GM21515 (cell line): ENCODE measurements around the gene PDS5B.
"Not testable (repeated sequence)": the region's sequence is repeated elsewhere in the genome, so short reads cannot be mapped to it uniquely, and the experiment has no call there.

Experiments used
- ATAC-seq: cut with Tn5 transposase; IDR thresholded peaks from one replicate; pipeline ENCODE4 v1.9.1; 2021; ENCODE audit not compliant: unreplicated experiment

Gene PDS5B, protein sequence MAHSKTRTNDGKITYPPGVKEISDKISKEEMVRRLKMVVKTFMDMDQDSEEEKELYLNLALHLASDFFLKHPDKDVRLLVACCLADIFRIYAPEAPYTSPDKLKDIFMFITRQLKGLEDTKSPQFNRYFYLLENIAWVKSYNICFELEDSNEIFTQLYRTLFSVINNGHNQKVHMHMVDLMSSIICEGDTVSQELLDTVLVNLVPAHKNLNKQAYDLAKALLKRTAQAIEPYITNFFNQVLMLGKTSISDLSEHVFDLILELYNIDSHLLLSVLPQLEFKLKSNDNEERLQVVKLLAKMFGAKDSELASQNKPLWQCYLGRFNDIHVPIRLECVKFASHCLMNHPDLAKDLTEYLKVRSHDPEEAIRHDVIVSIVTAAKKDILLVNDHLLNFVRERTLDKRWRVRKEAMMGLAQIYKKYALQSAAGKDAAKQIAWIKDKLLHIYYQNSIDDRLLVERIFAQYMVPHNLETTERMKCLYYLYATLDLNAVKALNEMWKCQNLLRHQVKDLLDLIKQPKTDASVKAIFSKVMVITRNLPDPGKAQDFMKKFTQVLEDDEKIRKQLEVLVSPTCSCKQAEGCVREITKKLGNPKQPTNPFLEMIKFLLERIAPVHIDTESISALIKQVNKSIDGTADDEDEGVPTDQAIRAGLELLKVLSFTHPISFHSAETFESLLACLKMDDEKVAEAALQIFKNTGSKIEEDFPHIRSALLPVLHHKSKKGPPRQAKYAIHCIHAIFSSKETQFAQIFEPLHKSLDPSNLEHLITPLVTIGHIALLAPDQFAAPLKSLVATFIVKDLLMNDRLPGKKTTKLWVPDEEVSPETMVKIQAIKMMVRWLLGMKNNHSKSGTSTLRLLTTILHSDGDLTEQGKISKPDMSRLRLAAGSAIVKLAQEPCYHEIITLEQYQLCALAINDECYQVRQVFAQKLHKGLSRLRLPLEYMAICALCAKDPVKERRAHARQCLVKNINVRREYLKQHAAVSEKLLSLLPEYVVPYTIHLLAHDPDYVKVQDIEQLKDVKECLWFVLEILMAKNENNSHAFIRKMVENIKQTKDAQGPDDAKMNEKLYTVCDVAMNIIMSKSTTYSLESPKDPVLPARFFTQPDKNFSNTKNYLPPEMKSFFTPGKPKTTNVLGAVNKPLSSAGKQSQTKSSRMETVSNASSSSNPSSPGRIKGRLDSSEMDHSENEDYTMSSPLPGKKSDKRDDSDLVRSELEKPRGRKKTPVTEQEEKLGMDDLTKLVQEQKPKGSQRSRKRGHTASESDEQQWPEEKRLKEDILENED (N-terminal part only)

GRCh38 chr13:32586080-32586900, at the start of gene PDS5B:
TSS of gene PDS5B (plus strand) at chr13:32586452. CDS start at chr13:32648773, 62,321 bp downstream.
- peak; percentile 86 for ATAC-seq

- no peak for ATAC-seq
Measured at GRCh38 chr13:32537580-32538142, 48.6 kb upstream of the PDS5B start.

GRCh38 chr13:32538143-32538620, 48.1 kb upstream of the PDS5B start:
- peak; percentile 71 for ATAC-seq

DNA sequence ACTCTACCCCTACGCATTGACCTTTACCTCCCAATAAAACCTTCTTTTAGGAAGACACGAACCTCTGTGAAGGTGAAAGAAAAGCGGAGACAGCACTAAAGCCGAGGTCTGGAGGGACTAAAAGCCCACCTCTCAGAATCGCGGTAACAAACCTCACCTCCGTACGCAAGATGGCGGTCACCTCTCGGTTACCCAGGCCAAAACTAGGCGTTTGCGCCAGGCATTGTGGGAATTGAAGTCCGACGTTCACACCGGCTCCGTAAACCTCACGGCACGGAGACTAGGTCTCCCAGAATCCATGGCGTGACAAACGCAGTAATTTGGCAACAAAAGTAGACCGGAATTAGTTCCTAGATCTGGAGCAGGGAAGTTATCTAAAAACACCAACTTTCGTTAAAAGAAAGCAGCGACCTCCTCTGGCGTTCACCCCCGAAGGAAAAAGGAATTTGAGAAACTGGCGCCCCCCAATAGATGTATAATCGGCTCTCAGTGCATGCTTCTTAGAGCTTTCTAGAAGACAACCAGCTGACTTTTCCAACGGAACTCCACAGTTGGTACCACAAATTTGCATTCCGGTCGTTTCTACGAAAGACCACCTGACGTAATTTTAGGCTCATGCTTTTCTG, 47.5 kb upstream of the PDS5B start, which contains the start of gene N4BP2L2:
Gene N4BP2L2 (minus strand): TSS at position 175 of the 626 bp plus-strand sequence. CDS start 1,768 bp downstream, outside the sequence.
- peak; percentile 95 for ATAC-seq

GRCh38 chr13:32542221-32542620, 44.0 kb upstream of the PDS5B start:
- ATAC-seq, result no peak

DNA sequence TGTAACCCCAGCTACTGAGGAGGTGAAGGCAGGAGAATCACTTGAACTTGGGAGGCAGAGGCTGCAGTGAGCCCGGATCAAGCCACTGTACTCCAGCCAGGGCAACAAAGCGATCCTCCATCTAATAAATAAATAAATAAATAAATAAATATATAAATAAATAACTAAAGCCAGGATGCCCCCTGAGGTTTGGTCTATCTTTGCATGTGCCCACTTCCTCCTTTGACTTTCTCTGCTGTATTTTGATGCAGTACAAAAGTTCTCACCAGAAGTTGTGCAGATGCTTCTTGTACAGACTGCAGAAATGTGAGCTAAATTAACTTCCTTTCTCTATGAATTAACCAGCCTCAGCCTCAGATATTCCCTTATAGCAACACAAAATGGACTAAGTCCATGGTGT, 41.2 kb upstream of the PDS5B start:
- ATAC-seq, result no peak

- ATAC-seq, result no peak
Measured at GRCh38 chr13:32548837-32549236, 37.4 kb upstream of the PDS5B start.

- ATAC-seq, result no peak
Measured at GRCh38 chr13:32549788-32550187, 36.5 kb upstream of the PDS5B start.

DNA sequence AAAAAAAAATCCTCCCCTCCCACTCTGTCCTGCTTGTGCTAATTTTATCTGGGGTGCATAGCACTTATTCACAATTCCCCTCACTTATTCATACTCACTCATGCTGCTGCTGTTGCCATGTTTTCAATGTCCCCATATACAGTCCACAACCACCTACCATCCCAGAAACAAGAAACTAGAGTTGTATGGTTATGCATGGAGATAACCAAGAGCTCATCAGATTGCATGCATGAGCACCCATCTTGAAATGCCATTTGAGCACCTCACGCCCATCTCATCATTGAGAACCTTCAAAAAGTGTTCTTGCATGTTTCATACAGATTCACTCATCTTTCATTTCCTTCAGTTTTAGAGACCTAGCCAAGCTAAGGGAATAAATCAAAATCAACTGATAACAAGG, 32.5 kb upstream of the PDS5B start:
- ATAC-seq, result no peak

GRCh38 chr13:32555613-32556012, 30.6 kb upstream of the PDS5B start:
- ATAC-seq, result no peak

GRCh38 chr13:32560842-32561241, 25.4 kb upstream of the PDS5B start:
- ATAC-seq, result not testable (repeated sequence)

DNA sequence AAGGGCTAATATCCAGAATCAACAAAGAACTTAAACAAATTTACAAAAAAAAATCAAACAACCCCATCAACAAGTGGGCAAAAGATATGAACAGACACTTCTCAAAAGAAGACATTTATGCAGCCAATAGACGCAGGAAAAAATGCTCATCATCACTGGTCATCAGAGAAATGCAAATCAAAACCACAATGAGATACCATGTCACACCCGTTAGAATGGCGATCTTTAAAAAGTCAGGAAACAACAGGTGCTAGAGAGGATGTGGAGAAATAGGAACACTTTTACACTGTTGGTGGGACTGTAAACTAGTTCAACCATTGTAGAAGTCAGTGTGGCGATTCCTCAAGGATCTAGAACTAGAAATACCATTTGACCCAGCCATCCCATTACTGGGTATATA, 10.6 kb upstream of the PDS5B start:
- not testable (repeated sequence) for ATAC-seq

DNA sequence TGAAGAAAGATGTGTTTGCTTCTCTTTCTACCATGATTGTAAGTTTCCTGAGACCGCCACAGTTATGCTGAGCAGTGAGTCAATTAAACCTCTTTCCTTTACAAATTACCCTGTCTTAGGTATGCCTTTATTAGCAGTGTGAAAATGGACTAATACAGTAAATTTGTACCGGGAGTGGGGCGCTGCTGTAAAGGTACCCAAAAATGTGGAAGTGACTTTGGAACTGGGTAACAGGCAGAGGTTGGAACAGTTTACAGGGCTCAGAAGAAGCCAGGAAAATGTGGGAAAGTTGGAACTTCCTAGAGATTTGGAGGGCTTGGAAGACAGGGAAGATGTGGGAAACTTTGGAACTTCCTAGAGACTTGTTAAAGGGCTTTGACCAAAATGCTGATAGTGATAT, 9.2 kb upstream of the PDS5B start:
- no peak for ATAC-seq

DNA sequence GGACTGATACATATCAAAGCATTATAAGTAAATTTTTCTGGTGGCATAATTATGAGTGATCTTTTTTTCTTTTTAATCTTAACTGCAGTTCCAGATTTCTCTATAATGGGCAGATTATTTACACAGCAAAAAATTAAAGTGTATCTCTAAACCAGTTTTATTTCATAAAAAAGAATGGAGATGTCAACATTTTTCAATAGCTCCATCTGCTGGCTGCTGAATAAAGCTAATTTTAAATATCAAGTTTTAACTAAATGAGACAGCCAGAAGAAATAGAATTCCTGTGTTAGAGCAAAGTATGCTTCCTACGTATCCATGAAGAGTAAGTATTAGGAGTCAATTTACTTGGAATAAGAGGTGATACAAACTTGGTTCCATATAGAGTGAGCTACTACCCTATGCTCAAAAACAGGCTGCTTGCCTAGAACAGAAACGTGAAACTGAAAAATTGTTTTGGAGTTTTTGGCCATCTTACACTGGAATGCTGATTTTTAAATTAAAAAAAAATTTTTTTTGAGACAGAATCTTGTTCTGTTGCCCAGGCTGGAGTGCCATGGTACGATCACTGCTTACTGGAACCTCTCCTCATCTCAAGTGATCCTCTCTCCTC, 5.0 kb upstream of the PDS5B start:
- ATAC-seq, result no peak

DNA sequence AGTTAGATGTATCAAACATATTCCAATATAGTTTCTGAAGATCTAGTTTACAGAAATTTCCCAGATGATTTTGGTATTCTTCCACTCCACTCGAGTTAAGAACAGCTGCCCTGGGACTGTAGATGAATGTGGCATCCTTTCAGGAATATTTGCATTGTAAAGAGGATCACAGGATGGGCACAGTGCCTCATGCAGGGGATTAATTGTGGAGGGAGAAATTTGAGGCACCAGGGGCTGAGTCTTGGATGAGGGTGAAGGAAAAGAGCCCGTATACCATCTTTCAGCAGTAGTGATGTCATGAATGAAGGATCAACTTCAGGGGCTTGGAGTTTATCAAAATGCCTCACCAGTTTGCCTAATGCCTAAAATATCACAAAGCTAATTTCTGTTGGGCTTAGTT, 4.0 kb upstream of the PDS5B start:
- ATAC-seq, result no peak

DNA sequence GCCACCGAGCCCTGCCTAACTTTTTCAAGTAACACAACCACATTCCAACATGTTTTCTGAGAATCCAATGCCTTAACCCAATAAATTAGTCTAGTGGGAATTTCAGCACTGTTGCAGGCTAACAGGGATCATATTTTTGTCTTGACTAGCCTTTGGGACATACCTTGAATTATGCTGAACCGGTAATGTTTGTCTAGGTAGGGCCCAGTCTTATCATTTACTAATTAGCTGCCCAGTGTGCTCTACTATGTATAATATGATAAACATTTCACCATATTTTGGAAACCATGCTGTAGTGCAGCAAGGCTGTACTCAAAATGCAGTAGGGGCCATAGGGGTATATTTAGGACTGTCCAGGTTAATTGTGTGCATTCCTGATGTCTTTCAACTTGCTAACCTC, 3.3 kb upstream of the PDS5B start:
- ATAC-seq, result no peak

GRCh38 chr13:32585550-32586079, 637 bp upstream of the PDS5B start:
- ATAC-seq, result peak; percentile 7

DNA sequence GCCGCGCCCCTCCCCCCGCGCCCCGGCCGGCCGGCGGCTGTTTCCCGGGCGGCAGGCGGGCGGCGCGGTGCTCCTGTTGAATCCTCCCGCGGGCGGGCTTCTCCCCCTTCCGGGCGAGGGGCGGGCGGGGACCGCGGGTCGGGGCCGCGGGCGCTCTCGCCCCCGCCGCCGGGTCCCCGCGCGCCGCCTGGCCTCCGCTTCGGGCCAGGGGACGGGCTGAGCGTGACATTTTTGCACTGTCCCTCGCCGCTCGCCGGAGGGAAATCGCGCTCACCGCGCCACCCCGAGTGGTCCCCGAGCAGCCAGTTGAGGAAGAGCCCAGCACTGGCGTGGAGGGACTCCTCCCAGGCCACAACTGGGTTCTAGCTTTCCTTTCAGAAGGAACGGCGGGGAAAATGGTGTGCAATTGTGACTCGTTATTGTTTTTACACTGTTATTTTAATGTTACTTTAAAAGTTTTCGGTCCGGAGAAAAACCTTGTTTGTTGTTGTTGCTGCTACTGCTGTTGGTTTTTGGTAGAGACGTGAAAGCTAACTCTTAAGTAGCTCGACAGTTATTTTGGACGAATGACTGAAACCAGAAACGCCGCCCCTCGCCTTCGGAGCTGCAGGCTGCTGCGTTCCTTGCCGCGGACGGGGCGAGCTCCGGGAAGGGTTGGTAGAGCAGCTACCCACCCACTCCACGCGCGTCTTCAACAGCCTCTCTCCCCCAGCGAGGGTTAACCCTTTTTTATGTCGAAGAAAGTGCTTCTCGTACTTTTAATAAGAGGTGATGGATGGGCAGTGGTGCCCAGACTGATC, 959 bp downstream of the PDS5B start:
- ATAC-seq, result peak; percentile 34
